Endothelial cell of umbilical vein (primary cell): Measurements from ENCODE around the gene MAN1A2. TPM values are rescaled to one million over a fixed set of nuclear protein-coding genes. Genes with fewer than 3 reads are reported as not detected.

ENCODE experiments used
- BruUV-seq: library from RNA; stranded (reverse); fragments of 400-500 nt; replicated peaks from 2 replicates; lab custom pipeline; 2021; lab: Mats Ljungman, UMichigan
- CTCF ChIA-PET: fragments of 300-600, 350-600 bp; sonication (Branson Sonifier 250); formaldehyde crosslinking; loops from one replicate; lab custom pipeline; 2021; ENCODE audit warnings: antibody characterized with exemption, inconsistent platforms; lab: Charles Lee
- POLR2A ChIA-PET: fragments of 300-600, 350-600 bp; sonication (Branson Sonifier 250); formaldehyde crosslinking; loops from one replicate; lab custom pipeline; 2021; ENCODE audit warnings: antibody characterized with exemption, inconsistent platforms; lab: Charles Lee
- DNase-seq: peaks from one replicate; pipeline ENCODE4 v3.0.0-alpha.2; 2011; ENCODE audit warnings: low read depth, low spot score
- FAIRE-seq: peaks from 2 replicates; lab custom pipeline; 2011; peaks lifted over from hg19 to GRCh38; lab: Jason Lieb, UNC
- H2AFZ ChIP-seq: 2 replicates; pipeline ENCODE4 v1.6.0; 2012; ENCODE audit warnings: low read depth, low read length, control low read depth, inconsistent platforms
- H3K27ac ChIP-seq: 2 replicates; pipeline ENCODE4 v1.5.1; 2011; ENCODE audit warnings: low read depth, mild to moderate bottlenecking, control low read depth, low read length, moderate library complexity; ENCODE audit not compliant: insufficient read depth
- H3K27me3 ChIP-seq, 2 experiments: 2 replicates each; pipeline versions ENCODE4 v1.6.0 to v1.6.1; 2011; ENCODE audit warnings: low read length in 2 of 2, mixed read lengths in 1 of 2; ENCODE audit not compliant: control insufficient read depth in 2 of 2, insufficient read depth in 2 of 2
- H3K36me3 ChIP-seq, 2 experiments: 2 replicates in 1 of 2; 3 replicates in 1 of 2; pipeline ENCODE4 v1.5.1; 2011; ENCODE audit warnings: low read length in 2 of 2, mild to moderate bottlenecking in 1 of 2, moderate library complexity in 1 of 2; ENCODE audit not compliant: control insufficient read depth in 2 of 2, insufficient read depth in 2 of 2; ENCODE audit errors: extremely low read depth in 1 of 2
- H3K4me1 ChIP-seq: 3 replicates; pipeline ENCODE4 v1.5.1; 2011; ENCODE audit warnings: mild to moderate bottlenecking, low read length; ENCODE audit not compliant: control insufficient read depth, insufficient read depth; ENCODE audit errors: extremely low read depth
- H3K4me2 ChIP-seq: 2 replicates; pipeline ENCODE4 v1.6.1; 2011; ENCODE audit warnings: low read length, control low read depth, mixed read lengths; ENCODE audit not compliant: insufficient read depth
- H3K4me3 ChIP-seq, 3 experiments: fragments of 200-600 bp in 1 of 3; sonication (generic), shearing (Covaris generic) in 1 of 3; replicated peaks in 1 of 3; 2 replicates each; pipeline ENCODE4 v1.5.1; 2011 to 2016; ENCODE audit warnings: control low read depth in 3 of 3, low read length in 3 of 3, mild to moderate bottlenecking in 2 of 3, inconsistent platforms in 1 of 3, low read depth in 1 of 3, moderate library complexity in 1 of 3; ENCODE audit not compliant: insufficient read depth in 1 of 3
- H3K79me2 ChIP-seq: 2 replicates; pipeline ENCODE4 v1.6.0; 2012; ENCODE audit warnings: low read length, inconsistent platforms; ENCODE audit not compliant: control insufficient read depth, insufficient read depth
- H3K9ac ChIP-seq: replicated peaks from 2 replicates; pipeline ENCODE3; 2011; ENCODE audit warnings: low read length, control low read depth; ENCODE audit not compliant: insufficient read depth; ENCODE audit errors: extremely low read depth
- H3K9me1 ChIP-seq: replicated peaks from 3 replicates; pipeline ENCODE4 v1.6.0; 2011; ENCODE audit warnings: mild to moderate bottlenecking, low read length; ENCODE audit not compliant: control insufficient read depth, insufficient read depth; ENCODE audit errors: extremely low read depth
- H3K9me3 ChIP-seq: replicated peaks from 2 replicates; pipeline ENCODE4 v1.5.1; 2012; ENCODE audit warnings: low read length, inconsistent platforms; ENCODE audit not compliant: control insufficient read depth, insufficient read depth
- H4K20me1 ChIP-seq: replicated peaks from 2 replicates; pipeline ENCODE3; 2011; ENCODE audit warnings: mild to moderate bottlenecking, low read length; ENCODE audit not compliant: control insufficient read depth, insufficient read depth; ENCODE audit errors: extremely low read depth
- EZH2 ChIP-seq: IDR thresholded peaks from 2 replicates; pipeline ENCODE4 v1.6.1; 2012; ENCODE audit warnings: borderline replicate concordance, low read depth, mild to moderate bottlenecking, moderate library complexity, low read length, inconsistent platforms; ENCODE audit not compliant: severe bottlenecking
- FOS ChIP-seq: IDR thresholded peaks from 2 replicates; pipeline ENCODE4 v1.6.1; 2011; ENCODE audit warnings: mild to moderate bottlenecking, low read length, moderate library complexity, borderline replicate concordance; ENCODE audit not compliant: insufficient read depth
- GATA2 ChIP-seq: IDR thresholded peaks from 2 replicates; pipeline ENCODE4 v1.7.0; 2011; ENCODE audit warnings: low read depth, mild to moderate bottlenecking, moderate library complexity, mixed read lengths, low read length; ENCODE audit not compliant: insufficient read length, insufficient read depth
- JUN ChIP-seq: IDR thresholded peaks from 2 replicates; pipeline ENCODE4 v1.6.1; 2011; ENCODE audit warnings: borderline replicate concordance, low read depth; ENCODE audit not compliant: insufficient read length, insufficient read depth
- MAX ChIP-seq: IDR thresholded peaks from 2 replicates; pipeline ENCODE4 v1.6.1; 2011; ENCODE audit not compliant: insufficient read depth, insufficient read length
- MYC ChIP-seq: IDR thresholded peaks from one replicate; pipeline ENCODE4 v1.6.1; 2011; ENCODE audit warnings: mild to moderate bottlenecking, low read depth, low read length
- POLR2A ChIP-seq: IDR thresholded peaks from 2 replicates; pipeline ENCODE4 v1.6.1; 2012; ENCODE audit warnings: low read depth, mild to moderate bottlenecking, control low read depth, low read length
- POLR2AphosphoS5 ChIP-seq: IDR thresholded peaks from 2 replicates; pipeline ENCODE4 v1.6.1; 2012; ENCODE audit warnings: low read depth, mild to moderate bottlenecking, control low read depth, low read length, moderate library complexity; ENCODE audit not compliant: insufficient read depth
- dilution Hi-C: fragments of 300-500 bp; cut with MboI; formaldehyde crosslinking; loops from one replicate; pipeline ENCODE4 v1.15.0; 2019; ENCODE audit warnings: low sequenced_read_pairs; ENCODE audit not compliant: extremely low pct_ligation_motif_present
- intact Hi-C: fragments of 100-400 bp; cut with micrococcal nuclease; formaldehyde crosslinking; loops from one replicate; pipeline ENCODE4 v1.10.0; 2022
- polyA plus RNA-seq, 4 experiments: library from polyadenylated mRNA; depleted of rRNA in 3 of 4; stranded (reverse) in 3 of 4; unstranded in 1 of 4; fragments of >200 nt; gene quantifications; 2 replicates each; pipeline versions ENCODE4 v1.2.1 to v1.2.3, GENCODE V29; 2011 to 2012; ENCODE audit warnings: missing spikeins in 1 of 4
- total RNA-seq: library from RNA; stranded (reverse); gene quantifications from 2 replicates; pipeline ENCODE4 v1.2.3, GENCODE V29; 2021
- TF ChIP-seq, protein P1 (sequence below), 2 donors: IDR thresholded peaks; 1 replicate in 1 of 2; 2 replicates in 1 of 2; pipeline ENCODE4 v1.5.1; 2011; ENCODE audit warnings: low read length in 2 of 2, mild to moderate bottlenecking in 2 of 2, moderate library complexity in 2 of 2, control low read depth in 1 of 2, inconsistent platforms in 1 of 2, low read depth in 1 of 2; ENCODE audit not compliant: insufficient read depth in 1 of 2; ENCODE audit errors: extremely low read depth in 1 of 2

The MAN1A2 gene
- total and polyA plus RNA-seq, 2 donors (not counting 3 experiments of a cell fraction or from before 2014, with no cell fraction given), result 13.5 to 36.2 TPM

DNA sequence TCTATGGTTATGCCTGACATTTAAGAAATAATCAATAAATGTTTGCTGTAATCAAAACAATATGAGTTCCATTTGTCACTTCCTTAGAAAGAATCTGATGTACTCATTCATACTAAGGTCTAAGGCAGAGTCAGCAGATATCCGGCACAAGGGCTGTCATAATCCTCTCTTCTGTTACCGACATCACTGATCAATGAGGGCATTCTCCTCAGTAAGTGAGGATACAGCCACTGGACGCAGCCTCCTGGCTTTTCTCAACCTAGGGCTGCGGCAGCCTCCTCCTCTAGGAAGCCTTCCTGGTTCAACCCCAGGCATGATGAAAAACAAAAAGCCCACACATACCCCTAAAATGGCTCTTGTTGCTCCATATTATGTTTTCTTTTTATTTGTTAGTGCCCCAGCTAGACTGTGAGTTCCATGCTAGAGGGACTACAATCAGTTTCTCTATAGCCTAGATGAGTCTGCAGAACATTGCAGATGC is 197.9 kb downstream of the MAN1A2 start:
- POLR2A ChIA-PET, result no interaction called here
- no peaks in the 10 kb centered on the region for H3K79me2 ChIP-seq
- TF ChIP-seq GATA2, result no peak
- TF ChIP-seq POLR2AphosphoS5, result no peak
- TF ChIP-seq, protein P1, sequence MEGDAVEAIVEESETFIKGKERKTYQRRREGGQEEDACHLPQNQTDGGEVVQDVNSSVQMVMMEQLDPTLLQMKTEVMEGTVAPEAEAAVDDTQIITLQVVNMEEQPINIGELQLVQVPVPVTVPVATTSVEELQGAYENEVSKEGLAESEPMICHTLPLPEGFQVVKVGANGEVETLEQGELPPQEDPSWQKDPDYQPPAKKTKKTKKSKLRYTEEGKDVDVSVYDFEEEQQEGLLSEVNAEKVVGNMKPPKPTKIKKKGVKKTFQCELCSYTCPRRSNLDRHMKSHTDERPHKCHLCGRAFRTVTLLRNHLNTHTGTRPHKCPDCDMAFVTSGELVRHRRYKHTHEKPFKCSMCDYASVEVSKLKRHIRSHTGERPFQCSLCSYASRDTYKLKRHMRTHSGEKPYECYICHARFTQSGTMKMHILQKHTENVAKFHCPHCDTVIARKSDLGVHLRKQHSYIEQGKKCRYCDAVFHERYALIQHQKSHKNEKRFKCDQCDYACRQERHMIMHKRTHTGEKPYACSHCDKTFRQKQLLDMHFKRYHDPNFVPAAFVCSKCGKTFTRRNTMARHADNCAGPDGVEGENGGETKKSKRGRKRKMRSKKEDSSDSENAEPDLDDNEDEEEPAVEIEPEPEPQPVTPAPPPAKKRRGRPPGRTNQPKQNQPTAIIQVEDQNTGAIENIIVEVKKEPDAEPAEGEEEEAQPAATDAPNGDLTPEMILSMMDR (IDR thresholded peaks at IDR 0.05; ENCODE audit: extremely low read depth in 1 of 2, insufficient read depth in 1 of 2, low read depth in 1 of 2, low read length in 2 of 2), result no peak
- TF ChIP-seq FOS, result no peak
- no peak for TF ChIP-seq MYC
- TF ChIP-seq MAX, result no peak
- TF ChIP-seq POLR2A, result no peak
- no peak for TF ChIP-seq EZH2
- no peak for TF ChIP-seq JUN
- no peak overlapping the region for H3K4me3 ChIP-seq
- DNase-seq (no peak), FAIRE-seq (no peak)
- CTCF ChIA-PET, result no interaction called here
- intact Hi-C loops, result no loop called here
- no peaks in the 10 kb centered on the region for H3K36me3 ChIP-seq
- dilution Hi-C loops, result no loop called here
- no TSS peak for BruUV-seq
- H4K20me1 ChIP-seq, result no peaks in the 10 kb centered on the region
- H3K4me2 ChIP-seq, result no peak overlapping the region
- H3K27ac ChIP-seq, result no peak overlapping the region
- H3K9me3 ChIP-seq, result no peaks in the 10 kb centered on the region
- H3K4me1 ChIP-seq, result no peaks in the 10 kb centered on the region
- no peak overlapping the region for H3K9ac ChIP-seq
- no peak overlapping the region for H2AFZ ChIP-seq
- no peaks in the 10 kb centered on the region for H3K9me1 ChIP-seq
- peaks cover 2 to 3% of the 10 kb centered on the region in 2 experiments for H3K27me3 ChIP-seq
